GM18870 (cell line): ENCODE measurements around the gene ADGRG4.
"Not testable (repeated sequence)": the region's sequence is repeated elsewhere in the genome, so short reads cannot be mapped to it uniquely, and the experiment has no call there.

ENCODE experiments used
- ATAC-seq: cut with Tn5 transposase; IDR thresholded peaks from one replicate; pipeline ENCODE4 v1.9.1; 2021; ENCODE audit warnings: moderate library complexity; ENCODE audit not compliant: unreplicated experiment

ADGRG4 gene

GRCh38 chrX:136300721-136301120 lies at the start of gene ADGRG4:
Gene ADGRG4, plus strand, starts transcription at chrX:136300963. Its CDS starts 7,815 bp downstream, at chrX:136308778.
- not testable (repeated sequence) for ATAC-seq

DNA sequence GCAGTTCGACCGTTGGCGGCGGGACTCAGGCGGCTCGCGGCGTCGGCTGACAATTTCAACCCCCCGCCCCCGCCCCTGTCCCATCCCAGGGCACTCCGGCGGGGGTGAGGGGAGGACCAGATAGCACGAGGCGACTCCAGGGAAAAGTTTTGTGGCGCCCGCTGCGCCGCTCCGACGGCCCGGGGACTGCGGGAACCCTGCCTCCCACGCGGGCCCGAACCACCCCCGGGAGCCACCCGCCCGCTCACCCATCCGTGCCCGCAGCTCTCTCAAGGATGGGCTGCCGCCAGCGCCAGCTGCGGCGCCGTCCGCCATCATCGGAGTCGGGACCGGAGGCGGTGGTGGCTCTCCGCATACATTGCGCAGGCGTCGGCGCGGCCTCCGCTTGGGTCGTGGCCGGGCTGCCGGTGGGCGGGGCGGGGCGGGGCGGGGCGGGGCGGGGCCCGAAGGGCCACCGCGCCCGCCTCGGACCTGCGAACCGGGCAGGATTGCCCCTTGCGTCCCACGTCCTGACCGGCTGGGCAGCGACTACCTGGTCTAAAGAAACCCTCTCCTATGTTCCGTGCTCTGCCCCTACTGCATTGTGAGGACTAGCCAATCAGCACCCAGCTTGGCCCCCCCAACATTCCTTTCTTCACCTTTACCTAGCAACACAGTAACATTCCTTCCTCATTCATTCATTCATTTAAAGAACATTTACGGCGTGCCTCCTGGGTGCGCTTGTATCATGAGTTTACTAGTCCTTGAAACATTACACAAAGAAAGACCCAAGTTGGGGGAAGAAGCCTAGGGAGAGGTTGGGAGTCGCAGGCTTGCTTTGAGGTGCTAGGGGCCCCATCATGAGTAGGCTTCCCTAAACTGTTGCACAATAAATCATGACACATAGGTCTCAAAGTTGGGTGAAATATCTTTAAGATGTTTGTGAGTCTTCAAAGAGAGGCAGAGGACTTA lies 49.4 kb upstream of the ADGRG4 start, which contains the start of gene MAP7D3:
Gene MAP7D3, minus strand, starts transcription at position 360 of the 951 bp plus-strand sequence. Its CDS starts 42 bp downstream, at position 318.
- peak; percentile 58 for ATAC-seq

DNA sequence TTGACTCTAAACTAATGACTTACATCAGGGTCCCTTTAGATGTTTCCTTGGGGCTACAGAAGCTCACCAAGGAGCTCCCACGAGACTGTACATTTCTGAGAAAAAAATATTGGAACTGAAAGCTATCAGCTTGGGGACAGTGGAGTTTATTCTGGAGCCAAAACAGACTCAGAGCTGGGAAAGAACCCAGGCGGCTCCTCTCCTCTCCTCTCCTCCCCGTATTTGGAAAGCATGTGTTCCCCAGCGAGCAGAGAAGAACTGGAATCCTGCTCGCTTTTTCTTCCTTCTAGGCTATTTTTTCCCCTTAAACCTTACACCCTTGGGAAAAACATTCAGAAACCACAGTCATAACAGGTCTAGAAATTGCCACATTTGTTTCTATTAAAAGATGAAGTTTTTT lies 45.2 kb upstream of the ADGRG4 start:
- ATAC-seq = no peak

DNA sequence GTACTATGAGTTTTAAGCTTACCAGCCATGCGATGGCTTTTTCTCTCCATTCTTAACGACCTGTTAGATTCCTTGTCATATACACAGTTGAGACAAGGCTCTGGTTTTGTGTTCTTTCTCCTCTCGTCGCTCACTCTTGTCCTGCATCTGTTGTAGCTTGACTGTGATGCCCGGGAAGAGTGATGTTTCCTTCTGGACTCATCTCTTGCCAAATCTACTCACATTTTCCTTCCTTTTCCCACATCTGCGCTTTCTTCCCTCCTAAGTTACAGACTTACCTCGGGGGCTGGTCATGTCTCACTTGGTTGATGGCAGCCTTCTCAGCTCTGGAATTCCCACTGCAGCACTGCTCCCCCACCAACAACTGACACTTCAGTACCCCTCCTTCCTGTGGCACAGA lies 44.7 kb upstream of the ADGRG4 start:
- no peak for ATAC-seq

- ATAC-seq = no peak
Observed at GRCh38 chrX:136258951-136259350, 41.8 kb upstream of the ADGRG4 start.

GRCh38 chrX:136259543-136259942 lies 41.2 kb upstream of the ADGRG4 start:
- ATAC-seq = no peak

DNA sequence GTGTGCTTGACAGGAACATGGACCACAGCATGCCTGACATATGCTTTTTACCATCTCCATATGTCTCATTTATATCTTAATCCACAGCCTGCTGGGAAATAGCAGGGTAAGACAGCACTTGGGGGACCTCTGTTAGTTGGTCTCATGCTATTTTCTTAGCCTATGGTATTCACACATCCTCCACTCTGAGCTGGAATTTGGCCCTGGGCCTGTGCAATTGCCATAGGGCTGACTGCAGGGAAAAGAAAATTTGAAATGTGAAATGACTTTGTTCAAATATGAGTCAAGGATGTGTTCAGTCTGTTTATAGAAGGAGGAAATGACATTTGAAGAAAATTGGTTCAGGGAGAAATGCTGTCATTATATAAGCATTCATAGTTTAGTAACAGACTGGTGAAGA lies 40.0 kb upstream of the ADGRG4 start:
- no peak for ATAC-seq

DNA sequence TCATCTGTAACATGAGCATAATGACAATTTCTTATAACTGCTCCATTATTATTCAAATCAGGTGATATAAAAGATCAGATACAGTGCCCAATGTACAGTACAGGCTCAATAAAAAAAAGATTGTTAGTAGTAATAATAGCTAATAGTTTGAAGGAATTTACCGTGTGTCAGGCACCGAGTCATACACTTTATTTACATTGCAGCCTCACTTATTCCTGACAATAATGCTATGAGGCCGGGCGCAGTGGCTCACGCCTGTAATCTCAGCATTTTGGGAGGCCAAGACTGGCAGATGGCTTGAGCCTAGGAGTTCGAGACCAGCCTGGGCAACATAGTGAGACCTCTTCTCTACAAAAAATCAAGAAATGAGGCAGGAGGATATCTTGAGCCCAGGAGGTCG lies 39.4 kb upstream of the ADGRG4 start:
- no peak for ATAC-seq

- ATAC-seq = no peak
Observed at GRCh38 chrX:136262243-136262642, 38.5 kb upstream of the ADGRG4 start.

DNA sequence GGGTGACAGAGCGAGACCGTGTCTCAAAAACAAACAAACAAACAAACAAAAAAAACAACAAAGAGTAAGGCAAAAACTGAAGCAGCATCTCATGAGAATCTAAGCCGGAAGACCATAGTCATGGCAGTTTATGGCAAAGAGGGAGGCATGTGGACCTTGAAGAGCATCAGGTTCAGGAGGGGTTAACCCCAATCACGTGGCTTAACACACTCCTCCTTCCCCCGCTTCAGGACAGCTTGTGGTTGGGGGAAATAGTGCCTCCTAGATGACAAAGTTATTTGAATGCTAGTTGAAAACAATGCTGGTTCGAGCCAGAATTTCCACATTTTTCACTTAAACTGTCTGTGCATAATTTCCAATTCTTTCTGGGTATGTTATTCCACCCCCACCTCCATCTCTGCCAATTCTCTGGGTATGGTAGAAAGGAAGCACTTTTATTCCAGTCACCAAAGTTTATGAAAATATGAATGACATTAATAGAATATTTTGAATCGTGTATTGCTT lies 37.9 kb upstream of the ADGRG4 start:
- ATAC-seq = no peak

GRCh38 chrX:136266828-136267227 lies 33.9 kb upstream of the ADGRG4 start:
- ATAC-seq = no peak

DNA sequence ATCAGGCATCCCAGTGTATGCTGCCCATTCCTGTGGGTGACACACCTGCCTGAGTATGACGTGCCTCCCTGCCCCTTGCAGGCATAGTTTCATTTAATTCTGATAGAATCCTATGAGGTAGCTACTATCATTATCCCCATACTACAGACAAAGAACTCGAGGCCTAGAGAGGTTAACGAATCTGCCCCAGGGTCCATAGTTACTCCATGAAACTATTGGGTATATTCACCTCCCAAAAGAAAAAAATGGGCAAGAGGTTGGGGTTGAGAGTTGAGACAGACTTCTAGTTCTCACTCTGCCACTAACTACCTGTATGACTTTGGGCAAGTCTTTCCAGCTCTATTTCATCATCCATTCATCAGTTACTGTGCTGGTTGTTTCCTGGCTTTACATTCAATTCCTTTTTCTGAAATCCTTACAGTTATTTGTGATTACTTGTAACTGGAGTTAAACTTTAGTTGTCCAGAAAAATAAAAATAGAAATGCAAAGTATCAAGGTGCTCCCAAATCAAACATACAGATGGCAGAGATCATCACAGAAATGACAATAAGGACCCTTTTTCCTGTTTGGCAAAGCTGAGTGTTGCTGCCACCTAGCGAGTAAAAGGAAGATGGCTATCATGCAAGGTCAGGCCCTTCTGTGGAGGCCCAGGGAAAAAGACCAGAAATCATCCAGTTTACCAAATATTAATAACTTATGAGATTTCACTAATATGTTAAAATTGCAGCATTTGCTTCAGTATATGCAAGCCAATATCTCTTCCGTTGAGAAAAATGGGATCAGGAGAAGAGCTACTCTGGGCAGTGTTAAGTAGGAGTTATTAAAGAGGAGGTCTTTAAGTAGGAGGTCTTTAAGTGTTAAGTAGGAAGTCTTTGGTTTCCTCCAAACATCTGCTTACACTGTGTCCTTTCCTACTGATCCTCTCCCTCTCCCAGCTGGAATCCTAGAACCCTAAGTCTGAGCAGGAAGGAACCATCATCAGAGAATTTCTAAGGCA lies 32.4 kb upstream of the ADGRG4 start:
- ATAC-seq = peak; percentile 70

DNA sequence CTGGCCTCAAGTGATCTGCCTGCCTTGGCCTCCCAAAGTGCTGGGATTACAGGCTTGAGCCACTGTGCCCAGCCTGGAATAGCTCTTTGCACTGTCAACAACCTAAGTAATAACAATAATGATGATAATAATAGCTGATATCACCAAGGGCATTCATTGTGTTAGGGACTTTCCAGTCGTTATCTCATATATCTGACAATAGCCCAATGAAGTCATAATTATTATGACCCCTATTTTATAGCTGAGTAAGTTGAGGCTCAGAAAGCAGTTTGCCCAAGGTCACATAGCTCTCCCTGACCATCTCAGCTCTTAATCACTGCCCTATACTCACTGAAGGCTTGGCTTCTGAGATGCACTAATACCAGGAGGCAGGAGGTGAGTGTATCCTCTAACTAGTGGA lies 30.8 kb upstream of the ADGRG4 start:
- ATAC-seq = no peak

- no peak for ATAC-seq
Observed at GRCh38 chrX:136271300-136271699, 29.5 kb upstream of the ADGRG4 start.

DNA sequence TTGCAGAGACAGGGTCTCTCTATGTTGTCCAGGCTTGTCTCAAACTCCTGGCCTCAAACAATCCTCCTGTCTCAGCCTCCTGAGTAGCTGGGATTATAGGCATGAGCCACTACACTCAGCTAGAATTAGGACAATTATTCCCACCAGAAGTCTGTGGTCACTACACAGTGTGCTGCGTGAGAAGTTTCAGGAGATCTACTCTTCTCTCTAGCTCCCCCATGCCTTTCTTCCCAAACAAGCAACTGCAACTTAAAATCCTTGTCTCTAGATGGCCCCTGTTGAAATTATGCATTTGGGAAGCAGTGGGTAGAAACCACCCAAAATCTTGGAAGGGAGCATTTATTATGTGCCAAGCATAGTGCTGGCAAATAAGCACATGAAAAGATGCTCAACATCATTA lies 28.4 kb upstream of the ADGRG4 start:
- no peak for ATAC-seq

GRCh38 chrX:136273986-136274385 lies 26.8 kb upstream of the ADGRG4 start:
- no peak for ATAC-seq

DNA sequence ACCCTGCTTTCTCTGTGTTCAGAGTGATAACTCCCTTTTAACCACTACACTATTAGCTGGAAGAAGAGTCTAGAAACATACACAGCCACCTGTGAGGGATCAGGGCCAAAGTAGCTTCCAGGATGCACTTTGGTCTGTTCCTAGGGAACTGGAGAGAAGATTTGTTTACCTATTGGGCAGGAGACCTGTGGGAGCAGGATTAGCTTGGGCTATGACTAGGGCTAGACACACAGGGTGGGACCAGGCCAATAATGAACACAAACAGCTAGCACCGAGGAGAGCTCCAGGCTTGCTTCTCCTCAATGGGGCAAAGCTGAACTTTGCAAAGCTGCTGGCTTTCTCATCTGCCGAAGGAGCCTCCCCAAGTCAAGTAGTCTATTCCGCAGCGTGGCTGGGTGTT lies 25.2 kb upstream of the ADGRG4 start:
- no peak for ATAC-seq

DNA sequence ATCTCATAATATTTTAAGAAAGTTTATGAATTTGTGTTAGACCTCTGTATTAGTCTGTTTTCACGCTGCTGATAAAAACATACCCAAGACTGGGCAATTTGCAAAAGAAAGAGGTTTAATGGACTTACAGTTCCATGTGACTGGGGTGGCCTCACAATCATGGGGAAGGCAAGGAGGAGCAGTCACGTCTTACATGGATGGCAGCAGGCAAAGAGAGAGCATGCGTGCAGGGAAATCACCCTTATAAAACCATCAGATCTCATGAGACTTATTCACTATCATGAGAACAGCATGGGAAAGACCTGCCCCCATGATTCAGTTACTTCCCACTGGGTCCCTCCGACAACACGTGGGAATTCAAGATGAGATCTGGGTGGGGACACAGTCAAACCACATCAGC lies 14.4 kb upstream of the ADGRG4 start:
- ATAC-seq = not testable (repeated sequence)

- ATAC-seq = no peak
Observed at GRCh38 chrX:136291824-136292223, 8.9 kb upstream of the ADGRG4 start.

GRCh38 chrX:136292656-136293055 lies 8.1 kb upstream of the ADGRG4 start:
- no peak for ATAC-seq

DNA sequence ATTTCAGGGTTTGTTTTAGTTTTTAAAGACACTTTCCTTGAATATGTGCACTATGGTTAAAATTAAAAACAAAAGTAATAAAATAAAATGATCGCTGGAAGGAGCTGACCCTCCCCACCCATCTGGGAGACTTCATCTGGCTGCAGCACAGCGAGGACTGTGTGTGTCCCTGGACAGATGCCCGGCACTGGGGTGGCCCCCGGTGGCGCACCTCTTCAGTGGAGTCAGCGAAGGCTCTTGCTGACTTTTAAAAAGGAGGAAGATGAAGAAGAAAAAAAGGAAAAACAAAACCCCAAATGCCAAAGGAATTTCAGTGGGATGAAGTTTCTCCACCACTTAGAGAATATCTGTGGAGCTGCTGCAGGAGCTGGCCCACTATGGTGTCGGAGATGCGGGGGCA lies 5.4 kb upstream of the ADGRG4 start:
- ATAC-seq = no peak
